GM23248 (cell line): ENCODE data around the gene ZNF816.

ENCODE experiments used
- EZH2 ChIP-seq: fragments of 200-600 bp; sonication (generic); IDR thresholded peaks from 2 replicates; pipeline ENCODE4 v1.6.1; 2018; ENCODE audit warnings: antibody characterized with exemption, mild to moderate bottlenecking; ENCODE audit not compliant: insufficient read depth, poor library complexity, severe bottlenecking
- EZH2phosphoT487 ChIP-seq: fragments of 200-600 bp; sonication (generic); IDR thresholded peaks from 2 replicates; pipeline ENCODE4 v1.6.1; 2018; ENCODE audit warnings: antibody characterized with exemption, moderate library complexity, mild to moderate bottlenecking, low read depth; ENCODE audit not compliant: insufficient read depth

- TF ChIP-seq EZH2 (no peak), EZH2phosphoT487 (no peak)
Measured at GRCh38 chr19:52988506-52988905, 25.8 kb upstream of the ZNF816 start.
